GM15510 (cell line): ENCODE data around the gene KCNIP4.

Experiments
- POLR2A ChIP-seq: IDR thresholded peaks from 3 replicates; pipeline ENCODE4 v1.6.1; 2011; ENCODE audit warnings: borderline replicate concordance; ENCODE audit not compliant: insufficient read length; ENCODE audit errors: extremely low read depth

The KCNIP4 gene

GRCh38 chr4:21013501-21013900 lies 935.1 kb downstream of the KCNIP4 start:
- TF ChIP-seq POLR2A: no peak

GRCh38 chr4:21012851-21013331 lies 935.7 kb downstream of the KCNIP4 start:
- no peak for TF ChIP-seq POLR2A

GRCh38 chr4:21011106-21011505 lies 937.5 kb downstream of the KCNIP4 start:
- no peak for TF ChIP-seq POLR2A

- no peak for TF ChIP-seq POLR2A
Measured at GRCh38 chr4:21009956-21010355, 938.6 kb downstream of the KCNIP4 start.

GRCh38 chr4:21005647-21006046 lies 942.9 kb downstream of the KCNIP4 start:
- no peak for TF ChIP-seq POLR2A

GRCh38 chr4:21002976-21003375 lies 945.6 kb downstream of the KCNIP4 start:
- no peak for TF ChIP-seq POLR2A

GRCh38 chr4:21002286-21002685 lies 946.3 kb downstream of the KCNIP4 start:
- TF ChIP-seq POLR2A: no peak

GRCh38 chr4:21001490-21001889 lies 947.1 kb downstream of the KCNIP4 start:
- TF ChIP-seq POLR2A: no peak

GRCh38 chr4:20997886-20998285 lies 950.7 kb downstream of the KCNIP4 start:
- no peak for TF ChIP-seq POLR2A

- no peak for TF ChIP-seq POLR2A
Measured at GRCh38 chr4:20995610-20996009, 953.0 kb downstream of the KCNIP4 start.

- TF ChIP-seq POLR2A: no peak
Measured at GRCh38 chr4:20995015-20995414, 953.6 kb downstream of the KCNIP4 start.

- TF ChIP-seq POLR2A: no peak
Measured at GRCh38 chr4:20992002-20992401, 956.6 kb downstream of the KCNIP4 start.

GRCh38 chr4:20987191-20987590 lies 961.4 kb downstream of the KCNIP4 start:
- TF ChIP-seq POLR2A: no peak

GRCh38 chr4:20984576-20984836 lies 964.1 kb downstream of the KCNIP4 start:
- TF ChIP-seq POLR2A: no peak

GRCh38 chr4:20983763-20984575 lies 964.6 kb downstream of the KCNIP4 start:
- no peak for TF ChIP-seq POLR2A

- TF ChIP-seq POLR2A: no peak
Measured at GRCh38 chr4:20982544-20982943, 966.0 kb downstream of the KCNIP4 start.
